ENCODE data around the gene AKR1C3.

- TF ChIP-seq RFX5 (IDR thresholded peaks at IDR 0.05; ENCODE audit: low read depth, low read length) (no peak), CTCF (conservative IDR thresholded peaks at IDR 0.05; ENCODE audit: low read depth, low read length) (no peak), SMC3 (IDR thresholded peaks at IDR 0.05; ENCODE audit: low read depth, low read length) (no peak), POLR2A (IDR thresholded peaks at IDR 0.05; ENCODE audit: low read depth, low read length) (no peak), RAD21 (IDR thresholded peaks at IDR 0.05; ENCODE audit: low read length) (no peak), CHD1 (IDR thresholded peaks at IDR 0.05; ENCODE audit: low read depth, low read length) (no peak), MXI1 (IDR thresholded peaks at IDR 0.05; ENCODE audit: borderline replicate concordance, low read depth, low read length) (no peak), MAZ (IDR thresholded peaks at IDR 0.05; ENCODE audit: borderline replicate concordance, low read depth, low read length) (no peak), CEBPB (IDR thresholded peaks at IDR 0.05; ENCODE audit: low read depth, low read length) (no peak), FOS (IDR thresholded peaks at IDR 0.05; ENCODE audit: low read depth, low read length) (no peak), BHLHE40 (IDR thresholded peaks at IDR 0.05; ENCODE audit: low read depth, low read length) (no peak), USF2 (IDR thresholded peaks at IDR 0.05; ENCODE audit: low read depth, low read length) (no peak), MAFK (IDR thresholded peaks at IDR 0.05; ENCODE audit: low read depth, low read length) (no peak)
These were observed 14.8 kb upstream of the AKR1C3 start for GRCh38 chr10:5079306-5079830.
